ENCODE measurements around the gene USP9X. TPM values are rescaled to one million over a fixed set of nuclear protein-coding genes. Genes with fewer than 3 reads are reported as not detected.

The USP9X gene
- total and polyA plus RNA-seq, 2 donors (not counting 3 experiments of a cell fraction or from before 2014, with no cell fraction given), result 13.7 to 66.8 TPM

GRCh38 chrX:41086627-41086932 is 1.3 kb downstream of the USP9X start:
- Histone ChIP-seq H3K9me1 (replicated peaks; ENCODE audit: control insufficient read depth, extremely low read depth, insufficient read depth, low read length) (no peaks in the 10 kb centered on the region), H3K4me2 (ENCODE audit: insufficient read depth, low read length) (peak overlapping the region; percentile 95), H3K36me3 (ENCODE audit: control insufficient read depth in 2 of 2, extremely low read depth in 1 of 2, insufficient read depth in 2 of 2, low read length in 2 of 2) (no peaks in the 10 kb centered on the region), H3K79me2 (ENCODE audit: control insufficient read depth, insufficient read depth, low read length) (peaks cover 60% of the 10 kb centered on the region), H3K4me1 (ENCODE audit: control insufficient read depth, extremely low read depth, insufficient read depth, low read length) (peaks cover 28% of the 10 kb centered on the region), H2AFZ (ENCODE audit: low read depth, low read length) (no peak overlapping the region), H3K9ac (replicated peaks; ENCODE audit: extremely low read depth, insufficient read depth, low read length) (peak overlapping the region; percentile 100), H4K20me1 (replicated peaks; ENCODE audit: control insufficient read depth, extremely low read depth, insufficient read depth, low read length) (peaks cover 3% of the 10 kb centered on the region), H3K27me3 (ENCODE audit: control insufficient read depth in 2 of 2, insufficient read depth in 2 of 2, low read length in 2 of 2) (no peaks in the 10 kb centered on the region), H3K9me3 (replicated peaks; ENCODE audit: control insufficient read depth, insufficient read depth, low read length) (no peaks in the 10 kb centered on the region), H3K27ac (ENCODE audit: insufficient read depth, low read depth, low read length) (peak overlapping the region; percentile 100), H3K4me3 (replicated peaks in 1 of 3; ENCODE audit: insufficient read depth in 1 of 3, low read depth in 1 of 3, low read length in 3 of 3) (peak overlapping the region; percentile 42 to 93 (median 67))
- dilution Hi-C loops (cut with MboI; ENCODE audit: extremely low pct_ligation_motif_present, low sequenced_read_pairs) (no loop called here), intact Hi-C loops (cut with micrococcal nuclease) (loop anchor here (5.0 to 10.0 kb wide), 3 partner anchors 39 to 248 kb away; partner anchors contain the start of gene DDX3X)
- FAIRE-seq (peak; percentile 28), DNase-seq (ENCODE audit: low read depth, low spot score) (no peak)
- POLR2A ChIA-PET, result interaction anchor here (0.6 kb wide), 1 partner anchor 57 kb away, joined by 5 read pairs; no protein-coding TSS in a partner anchor
- no TSS peak for BruUV-seq (replicated peaks)
- no peak for TF ChIP-seq POLR2A (IDR thresholded peaks at IDR 0.05; ENCODE audit: low read depth, low read length)
- CTCF ChIA-PET, result interaction anchor here (1.1 to 3.2 kb wide), 2 partner anchors 28 to 209 kb away, joined by 4 to 19 read pairs; no protein-coding TSS in a partner anchor

GRCh38 chrX:41087201-41087600 is 2.0 kb downstream of the USP9X start:
- Histone ChIP-seq H3K79me2 (ENCODE audit: control insufficient read depth, insufficient read depth, low read length) (peaks cover 66% of the 10 kb centered on the region), H3K27me3 (ENCODE audit: control insufficient read depth in 2 of 2, insufficient read depth in 2 of 2, low read length in 2 of 2) (no peaks in the 10 kb centered on the region), H3K9ac (replicated peaks; ENCODE audit: extremely low read depth, insufficient read depth, low read length) (peak overlapping the region; percentile 100), H3K4me3 (replicated peaks in 1 of 3; ENCODE audit: insufficient read depth in 1 of 3, low read depth in 1 of 3, low read length in 3 of 3) (peak overlapping the region; percentile 42 to 93 (median 67)), H3K9me1 (replicated peaks; ENCODE audit: control insufficient read depth, extremely low read depth, insufficient read depth, low read length) (no peaks in the 10 kb centered on the region), H3K4me2 (ENCODE audit: insufficient read depth, low read length) (peak overlapping the region; percentile 95), H3K9me3 (replicated peaks; ENCODE audit: control insufficient read depth, insufficient read depth, low read length) (no peaks in the 10 kb centered on the region), H3K4me1 (ENCODE audit: control insufficient read depth, extremely low read depth, insufficient read depth, low read length) (peaks cover 28% of the 10 kb centered on the region), H4K20me1 (replicated peaks; ENCODE audit: control insufficient read depth, extremely low read depth, insufficient read depth, low read length) (peaks cover 4% of the 10 kb centered on the region), H3K27ac (ENCODE audit: insufficient read depth, low read depth, low read length) (peak overlapping the region; percentile 100), H3K36me3 (ENCODE audit: control insufficient read depth in 2 of 2, extremely low read depth in 1 of 2, insufficient read depth in 2 of 2, low read length in 2 of 2) (no peaks in the 10 kb centered on the region), H2AFZ (ENCODE audit: low read depth, low read length) (no peak overlapping the region)
- CTCF ChIA-PET, result no interaction called here
- peak; percentile 73 for FAIRE-seq
- dilution Hi-C loops (cut with MboI; ENCODE audit: extremely low pct_ligation_motif_present, low sequenced_read_pairs) (no loop called here), intact Hi-C loops (cut with micrococcal nuclease) (loop anchor here (5.0 to 10.0 kb wide), 3 partner anchors 40 to 248 kb away; partner anchors contain the start of gene DDX3X)
- POLR2A ChIA-PET, result no interaction called here
- TF ChIP-seq POLR2A (IDR thresholded peaks at IDR 0.05; ENCODE audit: low read depth, low read length) (no peak), EZH2 (IDR thresholded peaks at IDR 0.05; ENCODE audit: borderline replicate concordance, low read depth, low read length, severe bottlenecking) (no peak), CTCF (IDR thresholded peaks at IDR 0.05; ENCODE audit: extremely low read depth in 1 of 2, insufficient read depth in 1 of 2, low read depth in 1 of 2, low read length in 2 of 2) (no peak), FOS (IDR thresholded peaks at IDR 0.05; ENCODE audit: borderline replicate concordance, insufficient read depth, low read length) (no peak), POLR2AphosphoS5 (IDR thresholded peaks at IDR 0.05; ENCODE audit: insufficient read depth, low read depth, low read length) (no peak), GATA2 (IDR thresholded peaks at IDR 0.05; ENCODE audit: insufficient read depth, insufficient read length, low read depth, low read length) (no peak), MYC (IDR thresholded peaks at IDR 0.05; ENCODE audit: low read depth, low read length) (no peak), JUN (IDR thresholded peaks at IDR 0.05; ENCODE audit: borderline replicate concordance, insufficient read depth, insufficient read length, low read depth) (no peak), MAX (IDR thresholded peaks at IDR 0.05; ENCODE audit: insufficient read depth, insufficient read length) (no peak)
- DNase-seq (ENCODE audit: low read depth, low spot score), result peak; percentile 17
- BruUV-seq (replicated peaks), result TSS peak; percentile 17
